Astrocyte of the cerebellum (primary cell): ENCODE data around the gene SPATA31C2.
"Not testable (repeated sequence)": the region's sequence is repeated elsewhere in the genome, so short reads cannot be mapped to it uniquely, and the experiment has no call there.

Source experiments
- DNase-seq: peaks from one replicate; pipeline ENCODE4 v3.0.0-alpha.2; 2011; ENCODE audit warnings: low read depth
- H3K4me3 ChIP-seq: 2 replicates; pipeline ENCODE4 v1.5.1; 2011; ENCODE audit warnings: mild to moderate bottlenecking, low read depth, low read length, moderate library complexity
- CTCF ChIP-seq: IDR thresholded peaks from 2 replicates; pipeline ENCODE4 v1.5.1; 2012; ENCODE audit warnings: low read length, low read depth, moderate library complexity, mild to moderate bottlenecking; ENCODE audit errors: missing control alignments
- in situ Hi-C: cut with HindIII; loops from 2 replicates; pipeline ENCODE4 v1.10.0; 2017; ENCODE audit warnings: low sequenced_read_pairs

SPATA31C2 gene

GRCh38 chr9:88138375-88138774 is at the start of gene SPATA31C2:
Gene SPATA31C2, minus strand, starts transcription at chr9:88138475. Its CDS starts 29 bp downstream, at chr9:88138446.
- DNase-seq, in situ Hi-C loops, H3K4me3 ChIP-seq: not testable (repeated sequence)

DNA sequence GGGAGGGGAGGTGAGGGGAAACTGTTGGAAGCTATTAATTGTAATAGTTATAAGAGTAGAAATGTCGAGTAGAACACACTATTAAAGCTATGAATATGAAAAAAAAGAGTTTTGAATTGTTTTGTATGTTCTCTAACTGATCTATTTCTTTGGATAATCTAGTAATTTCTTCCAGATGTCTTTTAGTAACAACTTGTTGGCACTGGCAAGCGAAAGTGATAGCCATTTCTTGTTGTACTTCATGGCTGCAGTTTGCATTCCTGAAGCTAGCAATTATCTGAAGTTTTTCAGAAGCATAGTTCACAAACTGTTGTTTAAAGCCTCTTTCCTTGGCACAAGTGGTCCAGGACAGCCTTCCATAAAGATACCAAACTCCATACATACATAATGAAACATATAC is 49.4 kb upstream of the SPATA31C2 start:
- in situ Hi-C loops, result no loop called here
- no peak overlapping the region for H3K4me3 ChIP-seq
- TF ChIP-seq CTCF, result no peak
- DNase-seq, result no peak

DNA sequence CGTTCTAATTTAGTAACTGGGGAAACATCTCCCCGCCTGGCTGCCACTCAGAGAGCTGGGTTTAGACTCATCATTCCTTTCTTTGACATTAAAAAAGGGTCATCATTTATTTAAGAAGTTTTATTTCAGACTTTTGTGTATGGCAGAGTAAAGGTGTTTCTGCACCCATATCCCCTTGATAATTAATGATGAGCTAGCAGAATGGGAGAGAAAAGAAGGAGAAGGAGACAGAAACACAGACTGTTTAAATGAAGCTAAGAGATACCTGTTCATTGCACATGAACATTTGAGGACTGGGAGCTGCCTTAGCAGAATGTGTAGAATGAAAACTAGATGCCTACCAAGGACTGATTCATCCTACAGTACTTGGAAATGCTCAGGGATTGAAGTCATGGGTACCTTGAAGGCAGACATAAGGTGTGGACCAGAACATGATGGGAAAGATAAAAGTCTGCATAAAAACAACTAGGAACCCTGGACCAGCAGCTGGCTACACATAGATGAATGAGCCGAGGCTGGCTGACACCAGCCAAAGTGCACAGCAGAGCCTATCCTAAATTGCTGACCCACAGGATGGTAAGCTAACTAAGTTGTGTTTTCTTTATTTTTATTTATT is 48.3 kb upstream of the SPATA31C2 start:
- no peak for TF ChIP-seq CTCF
- DNase-seq, result no peak
- in situ Hi-C loops, result no loop called here
- no peak overlapping the region for H3K4me3 ChIP-seq

GRCh38 chr9:88184976-88185375 is 46.7 kb upstream of the SPATA31C2 start:
- DNase-seq, result no peak
- no peak overlapping the region for H3K4me3 ChIP-seq
- TF ChIP-seq CTCF, result no peak
- in situ Hi-C loops, result no loop called here

DNA sequence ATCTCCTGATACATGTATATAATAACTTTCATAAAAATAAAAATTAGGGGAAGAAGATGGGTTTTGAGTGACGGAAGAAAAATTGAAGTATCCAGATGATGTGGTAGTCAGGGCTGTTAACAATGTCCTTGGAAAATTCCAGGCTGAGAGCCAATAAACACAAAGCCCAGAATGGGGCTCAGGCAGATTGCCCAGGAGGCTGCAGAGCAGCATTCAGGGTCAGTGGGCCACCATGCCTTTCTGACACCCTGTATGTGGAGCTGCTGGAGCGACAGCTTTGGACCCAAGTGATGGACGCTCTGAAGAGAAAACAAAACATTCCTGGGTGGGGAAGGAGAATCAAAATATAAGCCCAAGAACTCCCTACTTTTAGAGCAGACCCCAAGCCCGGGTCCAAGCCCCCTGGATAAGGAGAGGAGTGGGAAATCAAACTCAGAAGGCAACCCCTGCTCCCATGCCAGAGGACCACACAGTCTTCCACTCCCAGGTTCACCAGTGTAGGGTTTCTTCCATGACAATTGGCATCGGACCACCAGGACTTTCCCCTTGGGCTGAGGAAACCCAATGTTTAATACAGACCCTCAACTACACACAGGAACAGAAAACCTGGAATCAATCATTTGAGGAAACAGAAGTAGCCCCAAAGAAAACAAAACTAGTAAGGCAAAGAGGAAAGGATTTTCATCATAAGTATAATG is 45.7 kb upstream of the SPATA31C2 start:
- no peak for TF ChIP-seq CTCF
- no peak overlapping the region for H3K4me3 ChIP-seq
- in situ Hi-C loops, result no loop called here
- DNase-seq, result no peak

DNA sequence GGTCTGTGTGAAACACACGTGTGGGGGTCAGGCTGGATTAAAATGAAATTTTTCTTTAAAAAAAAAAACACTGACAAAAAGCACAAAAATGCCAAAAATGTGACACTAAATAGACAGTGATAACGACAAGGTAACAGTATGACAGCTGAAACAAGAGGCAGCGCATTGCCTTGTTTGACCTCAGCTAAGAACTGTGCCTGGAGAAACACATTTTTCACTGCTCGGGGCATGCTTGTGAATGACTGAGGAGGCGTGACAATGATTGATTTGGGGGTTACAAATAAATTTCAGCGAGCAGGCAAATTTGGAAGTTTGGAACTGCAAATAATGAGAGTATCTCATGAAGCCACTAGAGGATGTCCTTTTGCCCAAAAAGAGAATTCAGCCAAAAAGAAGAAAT is 44.2 kb upstream of the SPATA31C2 start:
- H3K4me3 ChIP-seq, result no peak overlapping the region
- DNase-seq, result no peak
- TF ChIP-seq CTCF, result no peak
- in situ Hi-C loops, result no loop called here

- TF ChIP-seq CTCF, result no peak
- no peak overlapping the region for H3K4me3 ChIP-seq
- in situ Hi-C loops, result no loop called here
- no peak for DNase-seq
These were observed 41.9 kb upstream of the SPATA31C2 start for GRCh38 chr9:88180081-88180765.
